ENCODE data around the gene ZIC4. TPM values are rescaled to one million over a fixed set of nuclear protein-coding genes. Genes with fewer than 3 reads are reported as not detected.

ZIC4 gene
- total and polyA plus RNA-seq, 2 of the 8 experiments (the other 6 are each of a cell fraction or from before 2014, with no cell fraction given) = 0.03 to 0.13 TPM

GRCh38 chr3:147389717-147390116 is 16.6 kb downstream of the ZIC4 start:
- Histone ChIP-seq H4K91ac (replicated peaks; ENCODE audit: insufficient read length, low read length) (no peak overlapping the region), H2BK120ac (replicated peaks; ENCODE audit: low read depth, low read length) (no peak overlapping the region), H3K4me3 (ENCODE audit: extremely low read depth in 1 of 4, insufficient read depth in 2 of 4, low read depth in 3 of 4, low read length in 4 of 4) (peak overlapping the region in 1 of 4 experiments; percentile 68; a peak in 1 of 8 replicates), H3K56ac (replicated peaks; ENCODE audit: insufficient read length, low read depth, low read length) (no peak overlapping the region), H3K9ac (replicated peaks in 1 of 4; ENCODE audit: extremely low read depth in 1 of 4, low read depth in 3 of 4, low read length in 3 of 4) (no peak overlapping the region), H3K14ac (ENCODE audit: insufficient read length) (no peak overlapping the region), H3K27ac (ENCODE audit: low read depth, low read length) (no peak overlapping the region), H3K79me1 (ENCODE audit: low read depth, low read length) (no peaks in the 10 kb centered on the region; the same call in 1 of the 2 replicates), H2AFZ (ENCODE audit: low read length) (no peak overlapping the region), H3K36me3 (ENCODE audit: control insufficient read depth in 2 of 4, insufficient read depth in 4 of 4, low read length in 3 of 4) (peaks cover 0 to 4% (median 0%) of the 10 kb centered on the region in 4 experiments; a peak in 2 of 8 replicates), H2AK5ac (ENCODE audit: low read depth, low read length) (no peak overlapping the region), H4K8ac (ENCODE audit: extremely low read depth, insufficient read depth, low read length) (no peak overlapping the region; the same call in 1 of the 2 replicates), H3K27me3 (replicated peaks in 1 of 4; ENCODE audit: control insufficient read depth in 3 of 4, extremely low read depth in 1 of 4, insufficient read depth in 3 of 4, low read length in 3 of 4) (peaks cover 76 to 97% (median 91%) of the 10 kb centered on the region in 4 experiments), H3K9me3 (ENCODE audit: insufficient read depth in 2 of 2, low read depth in 1 of 2, low read length in 1 of 2) (peaks cover 0 to 4% of the 10 kb centered on the region in 2 experiments; a peak in 1 of 4 replicates), H3K4me2 (ENCODE audit: insufficient read depth in 1 of 2, low read depth in 2 of 2, low read length in 2 of 2) (peak overlapping the region; percentile 35 to 95; a peak in 3 of 4 replicates), H2BK20ac (ENCODE audit: low read length) (no peak overlapping the region), H2BK12ac (ENCODE audit: low read depth, low read length) (peak overlapping the region; percentile 42; the same call in 1 of the 2 replicates), H3K4me1 (replicated peaks in 1 of 4; ENCODE audit: control insufficient read depth in 3 of 4, insufficient read depth in 4 of 4, low read length in 3 of 4) (peaks cover 15 to 35% (median 21%) of the 10 kb centered on the region in 4 experiments), H2BK15ac (ENCODE audit: low read length) (no peak overlapping the region), H3K18ac (ENCODE audit: extremely low read depth, low read length) (no peak overlapping the region), H3K23ac (ENCODE audit: insufficient read length) (no peak overlapping the region), H3K4ac (replicated peaks; ENCODE audit: insufficient read length, low read depth, low read length) (no peak overlapping the region), H2BK5ac (ENCODE audit: low read depth, low read length) (no peak overlapping the region), H3K79me2 (ENCODE audit: control insufficient read depth in 1 of 2, insufficient read depth in 2 of 2, low read length in 2 of 2) (no peaks in the 10 kb centered on the region), H4K20me1 (replicated peaks in 1 of 2; ENCODE audit: control insufficient read depth in 1 of 2, insufficient read depth in 2 of 2, low read length in 2 of 2) (peaks cover 0 to 8% of the 10 kb centered on the region in 2 experiments), H4K5ac (ENCODE audit: insufficient read length, low read depth, low read length) (no peak overlapping the region), H3K23me2 (ENCODE audit: low read depth, low read length) (peaks cover 7% of the 10 kb centered on the region; the same call in 1 of the 2 replicates)
- ChIA-PET POLR2A (ENCODE audit: partially characterized antibody) (interaction anchor here (1.0 kb wide), 1 partner anchor 11 kb away, joined by 3 read pairs; no protein-coding TSS in a partner anchor), CTCF (ENCODE audit: partially characterized antibody) (interaction anchor here (0.9 to 27.3 kb wide), 6 partner anchors 8 to 33 kb away, joined by 3 to 485 read pairs (median 10); no protein-coding TSS in a partner anchor)
- no peak for TF ChIP-seq TCF12 (IDR thresholded peaks at IDR 0.05; ENCODE audit: low read depth, low read length)
- peak; percentile 86 for TF ChIP-seq JUND (IDR thresholded peaks at IDR 0.05; ENCODE audit: low read length)
- TF ChIP-seq JUN (IDR thresholded peaks at IDR 0.05; ENCODE audit: low read depth, low read length) = 0 out of 2 replicates have a peak, but pooled peaks have one; percentile 30
- no peak for TF ChIP-seq E2F6 (IDR thresholded peaks at IDR 0.05)
- TF ChIP-seq CEBPB (IDR thresholded peaks at IDR 0.05; ENCODE audit: low read depth, low read length) = peak; percentile 59
- peak; percentile 57; the same call in 1 of the 2 replicates for TF ChIP-seq CREB1 (IDR thresholded peaks at IDR 0.05)
- DNase-seq (ENCODE audit: low read depth in 1 of 2, low spot score in 2 of 2) (no peak), FAIRE-seq (no peak)
- WGBS, 2 experiments (ENCODE audit: extremely low coverage in 1 of 2, insufficient coverage in 1 of 2, insufficient read length in 1 of 2, insufficient replicate concordance in 2 of 2, low coverage in 1 of 2, low lambda C conversion rate in 2 of 2, missing lambda C conversion rate in 1 of 2) = 1% methylated on average over 12 of the region's 12 CpGs; no CpG with 5 or more reads in 1 of the 2 experiments

Measured in H1 (cell line).